Measurements from ENCODE around the gene OSBPL3. TPM values are rescaled to one million over a fixed set of nuclear protein-coding genes. Genes with fewer than 3 reads are reported as not detected.

OSBPL3 gene
- total RNA-seq, 1 experiment from 2014 or later, result 8.6 TPM

DNA sequence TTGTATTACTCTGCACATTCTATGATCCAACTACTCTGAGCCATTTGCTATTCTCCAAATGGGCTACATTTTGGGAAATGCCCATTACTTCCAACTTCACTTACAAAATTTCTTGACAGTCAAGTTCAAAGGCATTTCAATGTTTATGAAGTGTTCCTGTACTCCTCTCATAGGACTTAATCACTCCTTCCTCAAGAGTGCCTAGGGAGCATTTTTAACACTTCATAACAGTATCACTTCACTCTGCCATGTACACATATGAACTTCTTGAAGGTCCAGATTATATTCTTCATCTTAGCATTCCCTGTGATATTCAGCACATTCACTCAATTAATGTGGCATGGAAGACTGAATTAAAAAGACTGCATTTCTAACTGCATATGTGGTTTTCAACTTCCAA is 21.6 kb downstream of the OSBPL3 start:
- H3K4ac ChIP-seq (ENCODE audit: low read depth, low read length), result no peak overlapping the region
- H3K27me3 ChIP-seq (ENCODE audit: insufficient read depth, low read length), result no peaks in the 10 kb centered on the region
- no peak overlapping the region for H2BK5ac ChIP-seq (ENCODE audit: insufficient read length, low read length)
- no peak overlapping the region for H3K14ac ChIP-seq (ENCODE audit: insufficient read depth, low read length)
- H4K20me1 ChIP-seq (ENCODE audit: control insufficient read depth, insufficient read depth, insufficient read length), result no peaks in the 10 kb centered on the region
- H3K79me2 ChIP-seq (ENCODE audit: insufficient read depth, low read length), result no peaks in the 10 kb centered on the region; the same call in 1 of the 2 replicates
- no peak overlapping the region for H3K4me2 ChIP-seq (ENCODE audit: insufficient read depth, insufficient read length, low read length)
- H2BK12ac ChIP-seq (ENCODE audit: insufficient read length, low read depth, low read length), result no peak overlapping the region
- H3K4me1 ChIP-seq (ENCODE audit: insufficient read depth, low read length), result no peaks in the 10 kb centered on the region
- no peak overlapping the region for H3K23ac ChIP-seq (ENCODE audit: insufficient read length, low read depth, low read length)
- H3K27ac ChIP-seq (ENCODE audit: insufficient read length, low read depth, low read length), result no peak overlapping the region
- no peak overlapping the region for H2BK20ac ChIP-seq (ENCODE audit: low read depth, low read length, poor library complexity, severe bottlenecking)
- Mint-ChIP-seq H3K4me3 (no peak overlapping the region), H3K4me1 (peaks cover 16 to 17% of the 10 kb centered on the region in 2 experiments), H3K36me3 (ENCODE audit: insufficient read depth in 1 of 3, low read depth in 3 of 3) (no peaks in the 10 kb centered on the region), H3K27me3 (ENCODE audit: low read depth) (no peaks in the 10 kb centered on the region), H3K9me3 (no peaks in the 10 kb centered on the region), H3K27ac (no peak overlapping the region; a peak in 1 of 7 replicates)
- H3K9me3 ChIP-seq (ENCODE audit: control insufficient read depth, low read depth, low read length), result no peaks in the 10 kb centered on the region
- no peak overlapping the region for H2BK120ac ChIP-seq (ENCODE audit: low read depth, low read length, poor library complexity, severe bottlenecking)
- H3K79me1 ChIP-seq (ENCODE audit: insufficient read depth, low read depth, low read length, poor library complexity, severe bottlenecking), result peaks cover 2% of the 10 kb centered on the region
- no peak overlapping the region for H3K18ac ChIP-seq (ENCODE audit: insufficient read length, low read depth, low read length)
- no peak overlapping the region for H3K9ac ChIP-seq (ENCODE audit: extremely low read depth, insufficient read length, low read length)
- no peak overlapping the region for H2BK15ac ChIP-seq (ENCODE audit: low read depth, low read length)
- no peak overlapping the region for H2AK5ac ChIP-seq (ENCODE audit: insufficient read length, low read length)
- DNase-seq, result no peak
- H2AFZ ChIP-seq (ENCODE audit: low read length), result no peak overlapping the region
- no peak overlapping the region for H3K56ac ChIP-seq (ENCODE audit: insufficient read length, low read depth, low read length)
- H4K5ac ChIP-seq (ENCODE audit: insufficient read length, low read depth, low read length), result no peak overlapping the region
- no peak overlapping the region for H3T11ph ChIP-seq (ENCODE audit: low read length)
- H3K23me2 ChIP-seq (ENCODE audit: insufficient read length, low read depth, low read length, poor library complexity, severe bottlenecking), result no peaks in the 10 kb centered on the region
- no peak overlapping the region for H4K8ac ChIP-seq (replicated peaks; ENCODE audit: insufficient read length, low read depth, low read length)
- H4K91ac ChIP-seq (ENCODE audit: insufficient read length, low read depth, low read length), result no peak overlapping the region
- TF ChIP-seq, protein P1, sequence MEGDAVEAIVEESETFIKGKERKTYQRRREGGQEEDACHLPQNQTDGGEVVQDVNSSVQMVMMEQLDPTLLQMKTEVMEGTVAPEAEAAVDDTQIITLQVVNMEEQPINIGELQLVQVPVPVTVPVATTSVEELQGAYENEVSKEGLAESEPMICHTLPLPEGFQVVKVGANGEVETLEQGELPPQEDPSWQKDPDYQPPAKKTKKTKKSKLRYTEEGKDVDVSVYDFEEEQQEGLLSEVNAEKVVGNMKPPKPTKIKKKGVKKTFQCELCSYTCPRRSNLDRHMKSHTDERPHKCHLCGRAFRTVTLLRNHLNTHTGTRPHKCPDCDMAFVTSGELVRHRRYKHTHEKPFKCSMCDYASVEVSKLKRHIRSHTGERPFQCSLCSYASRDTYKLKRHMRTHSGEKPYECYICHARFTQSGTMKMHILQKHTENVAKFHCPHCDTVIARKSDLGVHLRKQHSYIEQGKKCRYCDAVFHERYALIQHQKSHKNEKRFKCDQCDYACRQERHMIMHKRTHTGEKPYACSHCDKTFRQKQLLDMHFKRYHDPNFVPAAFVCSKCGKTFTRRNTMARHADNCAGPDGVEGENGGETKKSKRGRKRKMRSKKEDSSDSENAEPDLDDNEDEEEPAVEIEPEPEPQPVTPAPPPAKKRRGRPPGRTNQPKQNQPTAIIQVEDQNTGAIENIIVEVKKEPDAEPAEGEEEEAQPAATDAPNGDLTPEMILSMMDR (conservative IDR thresholded peaks at IDR 0.05), result no peak

Measured in H9 (cell line).